Measurements from ENCODE around the gene CHMP5.

The CHMP5 gene

DNA sequence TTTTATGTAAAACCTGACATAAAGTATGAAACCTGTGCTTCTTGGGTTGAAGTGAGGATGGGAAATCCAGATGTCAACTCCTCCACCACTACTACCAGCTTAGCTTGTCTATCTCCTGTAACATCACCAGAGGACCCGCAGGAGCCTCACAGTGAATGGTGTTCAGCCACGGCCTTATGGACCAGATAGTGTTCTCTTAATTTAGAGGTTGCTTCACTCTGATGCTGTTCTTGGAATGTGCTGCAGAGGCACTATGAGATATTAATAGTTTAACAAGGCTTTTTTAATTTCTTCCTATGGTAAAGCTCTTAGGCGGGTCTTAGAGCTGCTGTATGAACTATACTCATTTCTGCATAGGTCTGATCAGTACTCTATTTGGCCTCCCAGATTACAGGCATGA, 53.4 kb downstream of the CHMP5 start:
- DNase-seq (ENCODE audit: low read depth), result no peak

DNA sequence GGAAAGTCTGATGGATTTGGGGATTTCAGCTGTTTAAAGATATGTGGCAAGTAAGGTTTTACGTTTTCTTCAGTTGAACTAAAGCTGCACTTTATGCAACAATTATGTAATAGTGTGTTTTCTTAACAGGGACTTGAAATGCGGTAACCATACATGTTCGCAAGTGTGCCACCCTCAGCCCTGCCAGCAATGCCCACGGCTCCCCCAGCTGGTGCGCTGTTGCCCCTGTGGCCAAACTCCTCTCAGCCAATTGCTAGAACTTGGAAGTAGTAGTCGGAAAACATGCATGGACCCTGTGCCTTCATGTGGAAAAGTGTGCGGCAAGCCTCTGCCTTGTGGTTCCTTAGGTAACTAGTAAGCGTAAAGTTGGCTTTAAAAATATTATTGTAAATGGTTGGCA, 53.9 kb downstream of the CHMP5 start:
- no peak for DNase-seq (ENCODE audit: low read depth)

DNA sequence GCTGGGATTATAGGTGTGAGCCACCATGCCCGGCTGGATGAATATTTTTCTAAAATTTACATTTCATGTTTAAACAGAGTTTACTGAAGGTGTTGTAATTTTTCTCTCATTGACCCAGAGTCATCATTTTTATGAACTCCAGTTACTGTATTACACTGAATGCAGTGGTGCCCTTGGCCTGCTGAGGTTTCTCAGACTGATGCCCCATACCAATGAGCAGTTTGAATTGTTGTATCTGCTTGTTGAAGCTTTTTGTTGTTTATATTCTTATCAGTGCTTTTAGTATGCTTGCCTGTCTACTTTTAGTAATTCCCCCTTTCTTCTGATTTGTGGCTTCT, 55.4 kb downstream of the CHMP5 start:
- DNase-seq (ENCODE audit: low read depth), result no peak

DNA sequence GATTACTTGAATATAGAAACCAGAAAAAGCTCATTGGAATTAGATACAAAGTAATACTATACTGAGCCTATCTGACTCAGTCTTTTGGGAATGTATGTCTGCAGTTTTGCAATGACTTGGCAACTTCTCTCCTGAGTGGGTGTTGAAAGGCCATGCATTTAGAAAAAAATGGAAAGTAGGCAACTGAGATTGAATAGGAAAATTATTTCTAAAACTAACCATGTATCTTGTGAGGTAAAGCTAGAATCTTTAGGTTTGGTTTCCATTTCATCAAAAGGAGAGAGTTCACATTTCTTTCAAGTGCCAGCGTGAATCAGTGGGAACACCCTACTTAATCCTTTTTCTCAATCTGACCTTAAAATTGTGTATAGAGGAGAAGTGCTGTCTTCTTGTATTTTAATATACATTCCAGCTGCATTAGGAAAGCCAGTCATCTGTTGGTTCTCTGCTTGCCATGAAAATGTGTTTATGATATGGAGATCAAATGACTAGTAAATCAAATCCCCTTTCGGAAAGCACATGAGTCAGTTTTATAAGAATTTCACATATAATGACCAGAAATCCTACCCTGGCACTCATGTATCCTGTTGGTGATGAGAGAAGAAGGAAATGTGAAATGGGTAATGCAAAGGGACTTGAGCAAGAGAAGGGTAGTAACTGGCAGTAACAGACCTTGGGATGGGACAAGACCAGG, 55.9 kb downstream of the CHMP5 start:
- no peak for DNase-seq (ENCODE audit: low read depth)

DNA sequence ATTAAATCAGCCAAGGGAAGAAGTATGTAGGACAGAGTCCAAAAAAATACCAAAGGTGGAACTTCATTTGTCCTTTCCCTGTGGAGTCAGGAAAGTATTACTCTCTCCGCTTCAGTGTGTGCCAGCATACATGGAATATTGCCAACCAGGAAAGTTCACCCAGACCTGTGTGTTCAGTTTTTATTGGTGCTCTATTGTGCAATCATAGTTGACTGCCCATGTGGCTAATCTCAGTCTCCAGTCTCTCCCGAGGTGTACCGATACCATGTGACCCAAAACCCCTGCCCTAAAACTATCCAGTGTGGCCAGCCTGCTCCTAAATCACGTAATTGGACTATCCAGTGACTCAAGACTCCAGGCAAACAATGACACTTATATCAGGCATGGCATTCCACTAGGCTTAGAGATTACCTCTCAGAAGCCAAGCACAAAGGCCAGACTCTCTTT, 64.3 kb downstream of the CHMP5 start:
- DNase-seq (ENCODE audit: low read depth), result no peak

DNA sequence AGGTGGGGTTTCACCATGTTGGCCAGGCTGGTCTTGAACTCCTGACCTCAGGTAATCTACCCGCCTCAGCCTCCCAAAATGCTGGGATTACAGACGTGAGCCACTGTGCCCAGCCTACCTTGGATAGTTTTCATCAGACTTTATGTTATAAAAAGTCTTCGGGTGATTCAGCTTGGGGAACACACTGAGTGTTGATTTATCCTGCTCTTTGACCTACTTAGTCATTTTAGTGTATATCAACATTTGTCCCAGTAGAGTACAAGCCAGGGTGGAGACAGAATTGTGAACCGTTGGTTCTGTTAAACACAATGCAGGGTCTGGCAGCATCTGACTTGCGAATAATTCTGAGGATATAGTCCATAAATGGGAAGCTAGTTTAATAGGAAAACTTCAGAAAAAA, 65.1 kb downstream of the CHMP5 start:
- no peak for DNase-seq (ENCODE audit: low read depth)

DNA sequence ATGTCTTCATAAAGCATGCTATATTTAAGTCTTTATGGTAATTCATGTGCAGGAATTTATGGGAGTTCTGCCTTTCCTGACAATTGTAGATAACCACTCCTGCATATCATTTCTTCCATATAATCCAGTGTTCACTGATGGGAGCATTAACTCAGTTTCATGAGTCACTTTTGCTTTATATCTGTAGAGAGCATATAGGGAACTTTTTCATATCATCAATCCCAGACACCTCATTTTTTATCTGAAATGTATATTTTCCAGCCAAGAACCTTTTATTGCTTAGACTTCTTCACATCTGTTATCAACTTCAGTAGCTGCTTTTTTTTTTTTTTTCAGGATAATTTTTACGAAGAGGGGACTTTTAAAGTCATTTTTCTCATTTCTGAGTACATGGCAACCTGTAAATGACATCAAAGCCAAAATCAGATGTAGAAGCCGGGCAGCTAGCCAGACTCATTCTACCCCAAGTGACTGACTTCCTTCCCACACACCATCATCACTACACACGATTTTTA, 66.6 kb downstream of the CHMP5 start:
- DNase-seq (ENCODE audit: low read depth), result no peak

Data from activated T-cell treated with anti-CD3 and anti-CD28 coated beads for 24 hours (primary cell).